RWPE2 (cell line): Measurements from ENCODE around the gene LASP1NB.

Experiments used
- ATAC-seq: fragments of 200-7000 bp; cut with Tn5 transposase; 3 replicates; pipeline ENCODE4 v1.9.1; 2021; ENCODE audit warnings: low read depth
- DNase-seq: peaks from one replicate; pipeline ENCODE4 v3.0.0-alpha.2; 2020; ENCODE audit warnings: low spot score
- H3K27ac ChIP-seq: fragments of 450-650 bp; 2 replicates; pipeline ENCODE4 v1.5.1; 2017; ENCODE audit warnings: mild to moderate bottlenecking; ENCODE audit not compliant: poor library complexity, severe bottlenecking
- H3K27me3 ChIP-seq: fragments of 250-450 bp; sonication (Bioruptor Pico); 2 replicates; pipeline ENCODE4 v1.5.1; 2021; ENCODE audit warnings: mild to moderate bottlenecking, moderate library complexity; ENCODE audit not compliant: insufficient read depth, poor library complexity, severe bottlenecking
- H3K36me3 ChIP-seq: fragments of 250-450 bp; sonication (Bioruptor Pico); 2 replicates; pipeline ENCODE4 v1.5.1; 2020; ENCODE audit warnings: low read depth, mild to moderate bottlenecking, moderate library complexity
- H3K4me1 ChIP-seq: fragments of 250-450 bp; sonication (Bioruptor Pico); 2 replicates; pipeline ENCODE4 v1.5.1; 2021; ENCODE audit warnings: mild to moderate bottlenecking, moderate library complexity; ENCODE audit not compliant: insufficient read depth, poor library complexity, severe bottlenecking
- H3K4me3 ChIP-seq: fragments of 250-450 bp; sonication (Bioruptor Pico); 2 replicates; pipeline ENCODE4 v1.5.1; 2021; ENCODE audit warnings: mild to moderate bottlenecking, moderate library complexity; ENCODE audit not compliant: severe bottlenecking
- H3K9me3 ChIP-seq: fragments of 250-450 bp; sonication (Bioruptor Pico); 2 replicates; pipeline ENCODE4 v1.5.1; 2021; ENCODE audit warnings: mild to moderate bottlenecking, moderate library complexity; ENCODE audit not compliant: severe bottlenecking
- TF ChIP-seq, protein P1 (sequence below): fragments of 450-650 bp; IDR thresholded peaks from one replicate; pipeline ENCODE4 v1.5.1; 2017; ENCODE audit warnings: mild to moderate bottlenecking, moderate library complexity; ENCODE audit not compliant: poor library complexity, severe bottlenecking

The LASP1NB gene

DNA sequence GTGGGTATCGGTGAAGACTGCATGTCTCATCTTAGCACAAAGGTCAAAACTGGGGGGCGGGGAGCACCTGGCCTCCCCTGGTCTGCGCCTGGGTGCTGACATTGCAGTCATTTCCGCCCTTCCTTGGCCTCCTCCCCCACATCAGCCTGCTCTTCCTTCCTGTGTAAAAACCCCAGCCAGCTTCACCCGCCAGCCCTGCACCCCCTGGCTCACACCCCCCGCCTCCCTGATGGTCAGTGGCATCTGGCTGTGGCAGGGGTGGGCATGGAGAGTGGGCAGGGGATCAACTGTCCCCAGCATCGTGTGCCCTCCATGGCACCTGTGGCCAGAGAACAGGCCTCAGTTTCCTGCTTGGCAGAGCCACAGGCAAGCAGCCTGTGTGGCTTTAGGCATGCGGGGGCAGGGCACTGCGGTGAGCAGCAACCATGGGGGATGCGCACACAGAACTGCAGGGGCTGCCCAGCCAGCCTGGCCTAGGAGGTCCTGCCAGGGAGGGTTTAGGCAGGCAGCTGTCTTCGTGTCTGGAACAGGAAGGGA is 26.5 kb upstream of the LASP1NB start:
- H3K4me3 ChIP-seq: no peak overlapping the region
- DNase-seq (no peak), ATAC-seq (no peak)
- H3K36me3 ChIP-seq: peaks cover 76% of the 10 kb centered on the region
- H3K27me3 ChIP-seq: no peaks in the 10 kb centered on the region
- TF ChIP-seq, protein P1, sequence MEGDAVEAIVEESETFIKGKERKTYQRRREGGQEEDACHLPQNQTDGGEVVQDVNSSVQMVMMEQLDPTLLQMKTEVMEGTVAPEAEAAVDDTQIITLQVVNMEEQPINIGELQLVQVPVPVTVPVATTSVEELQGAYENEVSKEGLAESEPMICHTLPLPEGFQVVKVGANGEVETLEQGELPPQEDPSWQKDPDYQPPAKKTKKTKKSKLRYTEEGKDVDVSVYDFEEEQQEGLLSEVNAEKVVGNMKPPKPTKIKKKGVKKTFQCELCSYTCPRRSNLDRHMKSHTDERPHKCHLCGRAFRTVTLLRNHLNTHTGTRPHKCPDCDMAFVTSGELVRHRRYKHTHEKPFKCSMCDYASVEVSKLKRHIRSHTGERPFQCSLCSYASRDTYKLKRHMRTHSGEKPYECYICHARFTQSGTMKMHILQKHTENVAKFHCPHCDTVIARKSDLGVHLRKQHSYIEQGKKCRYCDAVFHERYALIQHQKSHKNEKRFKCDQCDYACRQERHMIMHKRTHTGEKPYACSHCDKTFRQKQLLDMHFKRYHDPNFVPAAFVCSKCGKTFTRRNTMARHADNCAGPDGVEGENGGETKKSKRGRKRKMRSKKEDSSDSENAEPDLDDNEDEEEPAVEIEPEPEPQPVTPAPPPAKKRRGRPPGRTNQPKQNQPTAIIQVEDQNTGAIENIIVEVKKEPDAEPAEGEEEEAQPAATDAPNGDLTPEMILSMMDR: no peak
- H3K9me3 ChIP-seq: no peaks in the 10 kb centered on the region
- H3K27ac ChIP-seq: peak overlapping the region; percentile 48
- peaks cover 12% of the 10 kb centered on the region for H3K4me1 ChIP-seq

DNA sequence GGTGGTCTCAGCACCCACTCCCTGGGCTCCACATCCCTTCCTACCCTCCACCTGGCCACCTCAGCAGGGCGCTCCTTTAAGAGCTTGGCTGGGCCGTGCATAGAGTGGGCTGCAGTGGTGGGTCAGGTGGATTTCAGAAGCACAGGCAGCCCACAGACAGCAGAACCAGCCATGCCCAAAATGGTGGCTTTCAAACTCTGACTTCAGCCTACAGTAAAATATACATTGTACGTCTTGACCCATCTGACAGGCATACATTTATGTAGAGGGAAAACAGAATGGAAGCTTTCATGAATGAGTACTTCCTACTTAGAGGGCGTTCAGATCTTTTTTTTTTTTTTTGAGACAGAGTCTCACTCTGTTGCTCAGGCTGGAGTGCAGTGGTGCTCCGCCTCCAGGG is 26.0 kb upstream of the LASP1NB start:
- no peak for ATAC-seq
- Histone ChIP-seq H3K36me3 (peaks cover 76% of the 10 kb centered on the region), H3K27ac (peak overlapping the region; percentile 48), H3K4me3 (no peak overlapping the region), H3K9me3 (no peaks in the 10 kb centered on the region), H3K4me1 (peaks cover 12% of the 10 kb centered on the region), H3K27me3 (no peaks in the 10 kb centered on the region)
- TF ChIP-seq, protein P1: no peak
- no peak for DNase-seq

GRCh38 chr17:38900978-38901656 is 24.3 kb upstream of the LASP1NB start:
- Histone ChIP-seq H3K4me3 (no peak overlapping the region), H3K27me3 (no peaks in the 10 kb centered on the region), H3K9me3 (no peaks in the 10 kb centered on the region), H3K36me3 (peaks cover 85% of the 10 kb centered on the region), H3K4me1 (peaks cover 12% of the 10 kb centered on the region), H3K27ac (peak overlapping the region; percentile 48)
- ATAC-seq (peak; percentile 85), DNase-seq (peak; percentile 85)
- TF ChIP-seq, protein P1: no peak

DNA sequence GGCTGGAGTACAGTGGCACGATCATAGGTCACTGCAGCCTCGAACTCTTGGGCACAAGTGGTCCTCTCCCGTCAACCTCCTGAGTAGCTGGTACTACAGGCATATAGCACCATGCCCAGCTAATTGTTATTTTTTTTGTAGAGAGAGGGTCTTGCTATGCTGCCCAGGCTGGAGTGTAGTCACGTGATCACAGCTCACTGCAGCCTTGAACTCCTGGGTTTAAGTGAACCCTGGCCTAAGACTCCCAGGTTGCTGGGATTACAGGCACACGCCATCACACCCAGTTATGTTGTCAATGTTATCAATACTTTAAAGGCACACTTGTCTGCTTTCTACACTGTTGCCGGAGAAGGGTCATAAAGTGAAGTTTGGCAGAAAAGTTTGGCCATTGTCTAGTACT is 22.0 kb upstream of the LASP1NB start:
- TF ChIP-seq, protein P1: no peak
- no peak for ATAC-seq

GRCh38 chr17:38904892-38905291 is 20.5 kb upstream of the LASP1NB start:
- Histone ChIP-seq H3K27ac (no peak overlapping the region), H3K27me3 (no peaks in the 10 kb centered on the region), H3K4me1 (peaks cover 30% of the 10 kb centered on the region), H3K9me3 (no peaks in the 10 kb centered on the region), H3K4me3 (no peak overlapping the region), H3K36me3 (peaks cover 66% of the 10 kb centered on the region)
- DNase-seq (no peak), ATAC-seq (no peak)
- TF ChIP-seq, protein P1: no peak

More for the DNA sequence above, 22.0 kb upstream of the LASP1NB start:
- Histone ChIP-seq H3K36me3 (peaks cover 76% of the 10 kb centered on the region), H3K4me3 (no peak overlapping the region), H3K9me3 (no peaks in the 10 kb centered on the region), H3K4me1 (peaks cover 25% of the 10 kb centered on the region), H3K27ac (no peak overlapping the region), H3K27me3 (no peaks in the 10 kb centered on the region)
- no peak for DNase-seq
